GM23338 (cell line): ENCODE results near the gene SNTG2. TPM values are rescaled to one million over a fixed set of nuclear protein-coding genes. Genes with fewer than 3 reads are reported as not detected.

Experiments used
- ATAC-seq: fragments of 200-7000 bp; cut with Tn5 transposase; 3 replicates; pipeline ENCODE4 v1.9.1; 2020
- DNase-seq: peaks from one replicate; pipeline ENCODE4 v3.0.0-alpha.2; 2015; ENCODE audit warnings: low spot score
- H2AFZ ChIP-seq: fragments of 200-600 bp; sonication (generic); 2 replicates; pipeline ENCODE4 v1.8.0; 2016; ENCODE audit warnings: antibody characterized with exemption, mild to moderate bottlenecking, moderate library complexity
- H3F3A ChIP-seq: fragments of 200-600 bp; sonication (generic); replicated peaks from 2 replicates; pipeline ENCODE4 v1.8.0; 2017; ENCODE audit warnings: antibody characterized with exemption, mixed run types, low read depth
- H3K27ac ChIP-seq: fragments of 200-600 bp; sonication (generic); 2 replicates; pipeline ENCODE4 v1.6.1; 2016; ENCODE audit warnings: low read depth
- H3K27me3 ChIP-seq: fragments of 200-600 bp; sonication (generic); 2 replicates; pipeline ENCODE4 v1.8.0; 2016; ENCODE audit warnings: mild to moderate bottlenecking, mixed run types, moderate library complexity; ENCODE audit not compliant: insufficient read depth
- H3K36me3 ChIP-seq: fragments of 200-600 bp; sonication (generic); 2 replicates; pipeline ENCODE4 v1.8.0; 2016; ENCODE audit warnings: mild to moderate bottlenecking; ENCODE audit not compliant: insufficient read depth
- H3K4me1 ChIP-seq: fragments of 200-600 bp; sonication (generic); 2 replicates; pipeline ENCODE4 v1.8.0; 2016; ENCODE audit warnings: mild to moderate bottlenecking, moderate library complexity; ENCODE audit not compliant: insufficient read depth
- H3K4me2 ChIP-seq: fragments of 200-600 bp; sonication (generic); 2 replicates; pipeline ENCODE4 v1.7.1; 2017; ENCODE audit warnings: mixed run types
- H3K4me3 ChIP-seq: fragments of 200-600 bp; sonication (generic); 2 replicates; pipeline ENCODE4 v1.6.1; 2016; ENCODE audit warnings: mixed run types
- H3K79me2 ChIP-seq: fragments of 200-600 bp; sonication (generic); replicated peaks from 2 replicates; pipeline ENCODE4 v1.8.0; 2017; ENCODE audit warnings: mild to moderate bottlenecking; ENCODE audit not compliant: insufficient read depth
- H3K9me2 ChIP-seq: fragments of 200-600 bp; sonication (generic); 2 replicates; pipeline ENCODE4 v1.8.0; 2017; ENCODE audit not compliant: insufficient read depth
- H4K20me1 ChIP-seq: fragments of 200-600 bp; sonication (generic); replicated peaks from 2 replicates; pipeline ENCODE4 v1.8.0; 2017; ENCODE audit warnings: mild to moderate bottlenecking; ENCODE audit not compliant: insufficient read depth
- H3K27ac Mint-ChIP-seq: 2 replicates; pipeline ENCODE4 v1.8.0; 2020; ENCODE audit warnings: inconsistent platforms, mild to moderate bottlenecking, moderate library complexity, mixed read lengths
- H3K27me3 Mint-ChIP-seq: 3 replicates; pipeline ENCODE4 v1.8.0; 2022; ENCODE audit warnings: low read depth, mild to moderate bottlenecking, moderate library complexity, mixed read lengths, inconsistent platforms; ENCODE audit not compliant: insufficient read depth, poor library complexity
- H3K36me3 Mint-ChIP-seq: 3 replicates; pipeline ENCODE4 v1.8.0; 2021; ENCODE audit warnings: low read depth, mild to moderate bottlenecking, inconsistent platforms, moderate library complexity, mixed read lengths
- H3K4me1 Mint-ChIP-seq: 3 replicates; pipeline ENCODE4 v1.8.0; 2020; ENCODE audit warnings: mild to moderate bottlenecking, inconsistent platforms, mixed read lengths
- H3K4me3 Mint-ChIP-seq: 3 replicates; pipeline ENCODE4 v1.8.0; 2021; ENCODE audit warnings: moderate library complexity, mild to moderate bottlenecking, inconsistent platforms, mixed read lengths
- H3K9me3 Mint-ChIP-seq: 3 replicates; pipeline ENCODE4 v1.8.0; 2020; ENCODE audit warnings: moderate library complexity, mild to moderate bottlenecking, inconsistent platforms, mixed read lengths
- CREB1 ChIP-seq: fragments of 250-450 bp; sonication (Bioruptor Pico); IDR thresholded peaks from 2 replicates; pipeline ENCODE4 v1.5.0; 2020; ENCODE audit warnings: low read depth, mild to moderate bottlenecking, moderate library complexity
- EZH2phosphoT487 ChIP-seq: fragments of 200-600 bp; sonication (generic); IDR thresholded peaks from one replicate; pipeline ENCODE4 v1.8.1; 2018; ENCODE audit warnings: antibody characterized with exemption; ENCODE audit not compliant: unreplicated experiment
- JUNB ChIP-seq: IDR thresholded peaks from one replicate; pipeline ENCODE4 v1.6.1; 2016; ENCODE audit warnings: antibody characterized with exemption; ENCODE audit not compliant: unreplicated experiment
- NANOG ChIP-seq: IDR thresholded peaks from 2 replicates; pipeline ENCODE4 v1.6.1; 2016; ENCODE audit warnings: antibody characterized with exemption, borderline replicate concordance
- POLR2AphosphoS5 ChIP-seq: IDR thresholded peaks from 2 replicates; pipeline ENCODE4 v1.6.1; 2016; ENCODE audit warnings: antibody characterized with exemption, low read depth
- STAT1 ChIP-seq: IDR thresholded peaks from one replicate; pipeline ENCODE4 v1.6.1; 2016; ENCODE audit warnings: antibody characterized with exemption; ENCODE audit not compliant: unreplicated experiment
- ZNF114 ChIP-seq: fragments of 250-450 bp; sonication (Bioruptor Pico); IDR thresholded peaks from 2 replicates; pipeline ENCODE4 v1.5.0; 2020; ENCODE audit warnings: mild to moderate bottlenecking, moderate library complexity
- ZNF331 ChIP-seq: fragments of 250-450 bp; sonication (Bioruptor Pico); IDR thresholded peaks from 2 replicates; pipeline ENCODE4 v1.5.0; 2020; ENCODE audit warnings: low read depth, mild to moderate bottlenecking, moderate library complexity
- polyA plus RNA-seq: library from polyadenylated mRNA; unstranded; fragments of >200 nt; fragmentation: Nextera tagmentation; extraction: Ambion mirVana; gene quantifications from 2 replicates; pipeline ENCODE4 v1.2.1, GENCODE V29; 2016
- total RNA-seq: library from RNA; depleted of rRNA; stranded (reverse); fragments of >200 nt; shearing (Covaris generic); gene quantifications from 2 replicates; pipeline ENCODE4 v1.2.3, GENCODE V29; 2014
- TF ChIP-seq, protein P1 (sequence below): fragments of 250-450 bp; sonication (Bioruptor Pico); IDR thresholded peaks from 2 replicates; pipeline ENCODE4 v1.5.0; 2020; ENCODE audit warnings: mild to moderate bottlenecking, moderate library complexity

Gene SNTG2
- total and polyA plus RNA-seq, 2 experiments from 2014 or later, result 27.5 to 60.4 TPM

DNA sequence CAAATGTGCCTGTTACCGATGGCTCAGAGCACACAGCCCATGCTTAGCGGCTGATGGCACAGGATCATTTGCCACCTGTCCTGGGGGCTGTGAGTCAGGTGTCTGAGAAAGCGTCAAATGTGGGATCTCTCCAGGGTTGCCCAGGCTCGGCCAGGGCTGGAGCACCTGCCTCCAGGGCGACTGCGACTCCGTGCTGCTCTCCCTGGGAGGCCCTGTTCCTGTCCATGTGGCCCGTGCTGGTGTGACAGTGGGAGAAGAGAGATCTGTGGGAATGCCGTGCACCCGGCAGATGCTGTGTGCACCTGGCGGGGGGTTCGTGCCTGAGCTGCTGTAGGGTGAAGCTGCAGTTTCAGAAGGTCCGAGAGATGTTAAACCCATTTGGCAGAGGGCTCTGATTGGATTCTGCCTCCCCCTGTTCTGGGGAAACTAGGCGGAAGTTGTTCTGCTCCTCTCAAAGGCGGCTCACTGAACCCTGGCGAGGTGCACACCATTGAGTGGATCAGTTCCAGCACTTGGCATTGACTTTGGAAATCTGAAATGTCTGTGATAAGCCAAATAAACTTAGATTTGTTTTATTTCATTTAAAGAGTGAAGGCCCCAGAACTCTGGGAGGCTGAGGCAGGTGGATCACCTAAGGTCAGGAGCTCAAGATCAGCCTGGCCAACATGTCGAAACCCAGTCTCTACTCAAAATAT is 428.0 kb downstream of the SNTG2 start (continued):
- no peak for TF ChIP-seq NANOG
- TF ChIP-seq JUNB, result no peak
- no peak for TF ChIP-seq CREB1 (CRISPR knock-in tag)
- no peak for TF ChIP-seq EZH2phosphoT487
- TF ChIP-seq ZNF114 (CRISPR knock-in tag), result no peak
- TF ChIP-seq, protein P1, sequence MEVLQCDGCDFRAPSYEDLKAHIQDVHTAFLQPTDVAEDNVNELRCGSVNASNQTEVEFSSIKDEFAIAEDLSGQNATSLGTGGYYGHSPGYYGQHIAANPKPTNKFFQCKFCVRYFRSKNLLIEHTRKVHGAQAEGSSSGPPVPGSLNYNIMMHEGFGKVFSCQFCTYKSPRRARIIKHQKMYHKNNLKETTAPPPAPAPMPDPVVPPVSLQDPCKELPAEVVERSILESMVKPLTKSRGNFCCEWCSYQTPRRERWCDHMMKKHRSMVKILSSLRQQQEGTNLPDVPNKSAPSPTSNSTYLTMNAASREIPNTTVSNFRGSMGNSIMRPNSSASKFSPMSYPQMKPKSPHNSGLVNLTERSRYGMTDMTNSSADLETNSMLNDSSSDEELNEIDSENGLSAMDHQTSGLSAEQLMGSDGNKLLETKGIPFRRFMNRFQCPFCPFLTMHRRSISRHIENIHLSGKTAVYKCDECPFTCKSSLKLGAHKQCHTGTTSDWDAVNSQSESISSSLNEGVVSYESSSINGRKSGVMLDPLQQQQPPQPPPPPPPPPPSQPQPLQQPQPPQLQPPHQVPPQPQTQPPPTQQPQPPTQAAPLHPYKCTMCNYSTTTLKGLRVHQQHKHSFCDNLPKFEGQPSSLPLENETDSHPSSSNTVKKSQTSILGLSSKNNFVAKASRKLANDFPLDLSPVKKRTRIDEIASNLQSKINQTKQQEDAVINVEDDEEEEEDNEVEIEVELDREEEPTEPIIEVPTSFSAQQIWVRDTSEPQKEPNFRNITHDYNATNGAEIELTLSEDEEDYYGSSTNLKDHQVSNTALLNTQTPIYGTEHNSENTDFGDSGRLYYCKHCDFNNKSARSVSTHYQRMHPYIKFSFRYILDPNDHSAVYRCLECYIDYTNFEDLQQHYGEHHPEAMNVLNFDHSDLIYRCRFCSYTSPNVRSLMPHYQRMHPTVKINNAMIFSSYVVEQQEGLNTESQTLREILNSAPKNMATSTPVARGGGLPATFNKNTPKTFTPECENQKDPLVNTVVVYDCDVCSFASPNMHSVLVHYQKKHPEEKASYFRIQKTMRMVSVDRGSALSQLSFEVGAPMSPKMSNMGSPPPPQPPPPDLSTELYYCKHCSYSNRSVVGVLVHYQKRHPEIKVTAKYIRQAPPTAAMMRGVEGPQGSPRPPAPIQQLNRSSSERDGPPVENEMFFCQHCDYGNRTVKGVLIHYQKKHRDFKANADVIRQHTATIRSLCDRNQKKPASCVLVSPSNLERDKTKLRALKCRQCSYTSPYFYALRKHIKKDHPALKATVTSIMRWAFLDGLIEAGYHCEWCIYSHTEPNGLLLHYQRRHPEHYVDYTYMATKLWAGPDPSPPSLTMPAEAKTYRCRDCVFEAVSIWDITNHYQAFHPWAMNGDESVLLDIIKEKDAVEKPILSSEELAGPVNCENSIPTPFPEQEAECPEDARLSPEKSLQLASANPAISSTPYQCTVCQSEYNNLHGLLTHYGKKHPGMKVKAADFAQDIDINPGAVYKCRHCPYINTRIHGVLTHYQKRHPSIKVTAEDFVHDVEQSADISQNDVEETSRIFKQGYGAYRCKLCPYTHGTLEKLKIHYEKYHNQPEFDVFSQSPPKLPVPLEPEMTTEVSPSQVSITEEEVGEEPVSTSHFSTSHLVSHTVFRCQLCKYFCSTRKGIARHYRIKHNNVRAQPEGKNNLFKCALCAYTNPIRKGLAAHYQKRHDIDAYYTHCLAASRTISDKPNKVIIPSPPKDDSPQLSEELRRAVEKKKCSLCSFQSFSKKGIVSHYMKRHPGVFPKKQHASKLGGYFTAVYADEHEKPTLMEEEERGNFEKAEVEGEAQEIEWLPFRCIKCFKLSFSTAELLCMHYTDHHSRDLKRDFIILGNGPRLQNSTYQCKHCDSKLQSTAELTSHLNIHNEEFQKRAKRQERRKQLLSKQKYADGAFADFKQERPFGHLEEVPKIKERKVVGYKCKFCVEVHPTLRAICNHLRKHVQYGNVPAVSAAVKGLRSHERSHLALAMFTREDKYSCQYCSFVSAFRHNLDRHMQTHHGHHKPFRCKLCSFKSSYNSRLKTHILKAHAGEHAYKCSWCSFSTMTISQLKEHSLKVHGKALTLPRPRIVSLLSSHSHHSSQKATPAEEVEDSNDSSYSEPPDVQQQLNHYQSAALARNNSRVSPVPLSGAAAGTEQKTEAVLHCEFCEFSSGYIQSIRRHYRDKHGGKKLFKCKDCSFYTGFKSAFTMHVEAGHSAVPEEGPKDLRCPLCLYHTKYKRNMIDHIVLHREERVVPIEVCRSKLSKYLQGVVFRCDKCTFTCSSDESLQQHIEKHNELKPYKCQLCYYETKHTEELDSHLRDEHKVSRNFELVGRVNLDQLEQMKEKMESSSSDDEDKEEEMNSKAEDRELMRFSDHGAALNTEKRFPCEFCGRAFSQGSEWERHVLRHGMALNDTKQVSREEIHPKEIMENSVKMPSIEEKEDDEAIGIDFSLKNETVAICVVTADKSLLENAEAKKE, result no peak
- no peak for TF ChIP-seq POLR2AphosphoS5
- no peak for TF ChIP-seq STAT1
- TF ChIP-seq ZNF331 (CRISPR knock-in tag), result no peak

- Mint-ChIP-seq H3K4me3 (no peak overlapping the region), H3K4me1 (peaks cover 8% of the 10 kb centered on the region), H3K36me3 (no peaks in the 10 kb centered on the region), H3K27ac (no peak overlapping the region), H3K27me3 (peaks cover 14% of the 10 kb centered on the region), H3K9me3 (no peaks in the 10 kb centered on the region; the same call in 2 of the 3 replicates)
- H3F3A ChIP-seq, result no peaks in the 10 kb centered on the region
- no peak overlapping the region for H2AFZ ChIP-seq
- peaks cover 8% of the 10 kb centered on the region; the same call in 1 of the 2 replicates for H3K27me3 ChIP-seq
- H4K20me1 ChIP-seq, result no peaks in the 10 kb centered on the region
- H3K9me2 ChIP-seq, result no peaks in the 10 kb centered on the region
- ATAC-seq, result no peak
- 0 out of 2 replicates have a peak, but pooled peaks cover 3% of the 10 kb centered on the region for H3K4me1 ChIP-seq
- 0 out of 2 replicates have a peak overlapping the region, but pooled peaks have one; percentile 14 for H3K4me2 ChIP-seq
- DNase-seq, result no peak
- H3K79me2 ChIP-seq, result no peaks in the 10 kb centered on the region
- H3K4me3 ChIP-seq, result no peak overlapping the region
- no peaks in the 10 kb centered on the region for H3K36me3 ChIP-seq
- H3K27ac ChIP-seq, result no peak overlapping the region
- TF ChIP-seq CREB1 (CRISPR knock-in tag) (no peak), NANOG (no peak), STAT1 (no peak), POLR2AphosphoS5 (no peak)
- TF ChIP-seq, protein P1, result no peak
These were observed 431.0 kb downstream of the SNTG2 start for GRCh38 chr2:1381644-1382043.
